Duodenal mucosa (tissue), 2 donors: ENCODE results near the gene CES5A.

Experiments used
- H3K27ac ChIP-seq: one replicate; pipeline ENCODE4 v1.7.0; 2013; ENCODE audit warnings: low read depth, low read length
- H3K27me3 ChIP-seq, 2 donors: one replicate each; pipeline ENCODE4 v1.7.0; 2013; ENCODE audit warnings: low read length in 2 of 2, control low read depth in 1 of 2; ENCODE audit not compliant: insufficient read depth in 2 of 2, control insufficient read depth in 1 of 2
- H3K36me3 ChIP-seq, 2 donors: one replicate each; pipeline ENCODE4 v1.7.0; 2013; ENCODE audit warnings: low read length in 2 of 2, control low read depth in 1 of 2; ENCODE audit not compliant: insufficient read depth in 2 of 2, control insufficient read depth in 1 of 2
- H3K4me1 ChIP-seq, 2 donors: one replicate each; pipeline ENCODE4 v1.7.0; 2013; ENCODE audit warnings: low read length in 2 of 2, control low read depth in 1 of 2; ENCODE audit not compliant: insufficient read depth in 2 of 2, control insufficient read depth in 1 of 2
- H3K4me3 ChIP-seq, 2 donors: one replicate each; pipeline ENCODE4 v1.7.0; 2013; ENCODE audit warnings: low read length in 2 of 2, low read depth in 1 of 2
- H3K9ac ChIP-seq, 2 donors: one replicate each; pipeline ENCODE4 v1.7.0; 2013; ENCODE audit warnings: low read length in 2 of 2, low read depth in 1 of 2
- H3K9me3 ChIP-seq, 2 donors: one replicate each; pipeline ENCODE4 v1.7.0; 2013; ENCODE audit warnings: low read length in 2 of 2, control low read depth in 1 of 2; ENCODE audit not compliant: control insufficient read depth in 1 of 2

CES5A gene

DNA sequence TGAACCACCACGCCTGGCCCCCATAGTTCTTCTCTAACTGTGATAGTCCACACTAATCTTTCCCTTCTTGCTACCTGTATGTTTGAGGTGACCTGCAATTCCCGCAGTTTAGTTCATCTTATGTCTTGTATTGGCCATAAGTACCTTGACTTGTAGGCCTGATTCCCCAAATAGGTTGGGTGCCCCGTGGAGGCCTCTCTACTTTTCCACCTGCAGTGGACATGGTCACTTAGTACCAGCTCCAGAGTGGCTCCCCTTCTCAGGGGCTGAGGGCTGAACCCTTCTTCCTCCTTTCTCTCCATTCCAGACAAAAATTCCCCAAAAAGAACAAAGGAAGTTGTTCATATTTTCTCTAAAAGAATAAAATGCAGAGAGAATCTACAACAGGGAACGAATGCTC is 33.5 kb upstream of the CES5A start:
- H3K9me3 ChIP-seq, result no peaks in the 10 kb centered on the region
- no peaks in the 10 kb centered on the region for H3K36me3 ChIP-seq
- no peak overlapping the region for H3K27ac ChIP-seq
- no peaks in the 10 kb centered on the region for H3K27me3 ChIP-seq
- H3K4me3 ChIP-seq, result no peak overlapping the region
- H3K9ac ChIP-seq, result no peak overlapping the region
- no peaks in the 10 kb centered on the region for H3K4me1 ChIP-seq

GRCh38 chr16:55907661-55908060 is 32.5 kb upstream of the CES5A start:
- no peak overlapping the region for H3K27ac ChIP-seq
- no peaks in the 10 kb centered on the region for H3K4me1 ChIP-seq
- no peak overlapping the region for H3K9ac ChIP-seq
- H3K27me3 ChIP-seq, result no peaks in the 10 kb centered on the region
- H3K9me3 ChIP-seq, result no peaks in the 10 kb centered on the region
- H3K36me3 ChIP-seq, result no peaks in the 10 kb centered on the region
- no peak overlapping the region for H3K4me3 ChIP-seq

GRCh38 chr16:55906123-55906522 is 30.9 kb upstream of the CES5A start:
- H3K9ac ChIP-seq, result no peak overlapping the region
- H3K27ac ChIP-seq, result no peak overlapping the region
- H3K36me3 ChIP-seq, result no peaks in the 10 kb centered on the region
- H3K4me3 ChIP-seq, result no peak overlapping the region
- H3K9me3 ChIP-seq, result no peaks in the 10 kb centered on the region
- H3K27me3 ChIP-seq, result no peaks in the 10 kb centered on the region
- H3K4me1 ChIP-seq, result no peaks in the 10 kb centered on the region

GRCh38 chr16:55905651-55906050 is 30.5 kb upstream of the CES5A start:
- no peak overlapping the region for H3K4me3 ChIP-seq
- H3K9ac ChIP-seq, result no peak overlapping the region
- no peak overlapping the region for H3K27ac ChIP-seq
- no peaks in the 10 kb centered on the region for H3K4me1 ChIP-seq
- H3K27me3 ChIP-seq, result no peaks in the 10 kb centered on the region
- H3K9me3 ChIP-seq, result no peaks in the 10 kb centered on the region
- H3K36me3 ChIP-seq, result no peaks in the 10 kb centered on the region

GRCh38 chr16:55901566-55902217 is 26.5 kb upstream of the CES5A start:
- H3K36me3 ChIP-seq, result no peaks in the 10 kb centered on the region
- no peak overlapping the region for H3K9ac ChIP-seq
- H3K27me3 ChIP-seq, result no peaks in the 10 kb centered on the region
- H3K4me3 ChIP-seq, result no peak overlapping the region
- H3K27ac ChIP-seq, result no peak overlapping the region
- no peaks in the 10 kb centered on the region for H3K4me1 ChIP-seq
- peaks cover 0 to 2% of the 10 kb centered on the region in 2 donors for H3K9me3 ChIP-seq

- Histone ChIP-seq H3K4me3 (no peak overlapping the region), H3K9me3 (peaks cover 0 to 2% of the 10 kb centered on the region in 2 donors), H3K27ac (no peak overlapping the region), H3K9ac (no peak overlapping the region), H3K36me3 (no peaks in the 10 kb centered on the region), H3K4me1 (no peaks in the 10 kb centered on the region), H3K27me3 (no peaks in the 10 kb centered on the region)
Measured at GRCh38 chr16:55900616-55901393, 25.6 kb upstream of the CES5A start.

- H3K27ac ChIP-seq, result no peak overlapping the region
- no peak overlapping the region for H3K4me3 ChIP-seq
- H3K4me1 ChIP-seq, result no peaks in the 10 kb centered on the region
- H3K27me3 ChIP-seq, result no peaks in the 10 kb centered on the region
- no peaks in the 10 kb centered on the region for H3K36me3 ChIP-seq
- H3K9ac ChIP-seq, result no peak overlapping the region
- peaks cover 0 to 4% of the 10 kb centered on the region in 2 donors for H3K9me3 ChIP-seq
Measured at GRCh38 chr16:55899857-55900256, 24.7 kb upstream of the CES5A start.

DNA sequence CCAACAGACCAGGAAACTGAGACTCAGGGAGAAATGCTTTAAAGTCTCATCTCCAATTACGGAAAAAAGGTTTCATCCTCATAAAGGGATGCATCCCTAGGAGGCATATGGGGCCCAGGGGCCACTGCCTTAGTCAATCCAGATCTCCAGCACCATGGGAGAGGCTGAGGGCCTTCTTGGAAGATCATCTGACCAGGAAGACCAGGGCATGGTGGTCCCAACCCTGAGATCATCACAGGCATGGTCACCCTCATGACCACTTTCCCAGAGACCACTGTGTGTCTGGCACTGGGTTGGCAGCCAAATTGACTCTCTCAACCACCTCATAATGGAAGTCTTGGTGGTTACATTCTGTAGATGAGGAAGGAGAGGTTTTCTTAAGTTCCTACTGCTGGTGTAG is 23.4 kb upstream of the CES5A start:
- Histone ChIP-seq H3K9ac (no peak overlapping the region), H3K27ac (no peak overlapping the region), H3K9me3 (peaks cover 0 to 4% of the 10 kb centered on the region in 2 donors), H3K4me1 (no peaks in the 10 kb centered on the region), H3K36me3 (no peaks in the 10 kb centered on the region), H3K27me3 (no peaks in the 10 kb centered on the region), H3K4me3 (no peak overlapping the region)

GRCh38 chr16:55892821-55893220 is 17.6 kb upstream of the CES5A start:
- no peaks in the 10 kb centered on the region for H3K36me3 ChIP-seq
- no peak overlapping the region for H3K27ac ChIP-seq
- no peak overlapping the region for H3K9ac ChIP-seq
- H3K9me3 ChIP-seq, result peaks cover 0 to 2% of the 10 kb centered on the region in 2 donors
- no peaks in the 10 kb centered on the region for H3K4me1 ChIP-seq
- H3K4me3 ChIP-seq, result no peak overlapping the region
- no peaks in the 10 kb centered on the region for H3K27me3 ChIP-seq

- no peak overlapping the region for H3K27ac ChIP-seq
- H3K4me1 ChIP-seq, result no peaks in the 10 kb centered on the region
- no peaks in the 10 kb centered on the region for H3K9me3 ChIP-seq
- H3K9ac ChIP-seq, result no peak overlapping the region
- H3K27me3 ChIP-seq, result no peaks in the 10 kb centered on the region
- no peak overlapping the region for H3K4me3 ChIP-seq
- H3K36me3 ChIP-seq, result no peaks in the 10 kb centered on the region
Measured at GRCh38 chr16:55889518-55889917, 14.3 kb upstream of the CES5A start.
